ELF-1 (cell line): Measurements from ENCODE around the gene RAI1.

ENCODE experiments used
- DNase-seq: peaks from one replicate; pipeline ENCODE4 v3.0.0-alpha.2; 2016; ENCODE audit warnings: low read depth, low spot score

The RAI1 gene

DNA sequence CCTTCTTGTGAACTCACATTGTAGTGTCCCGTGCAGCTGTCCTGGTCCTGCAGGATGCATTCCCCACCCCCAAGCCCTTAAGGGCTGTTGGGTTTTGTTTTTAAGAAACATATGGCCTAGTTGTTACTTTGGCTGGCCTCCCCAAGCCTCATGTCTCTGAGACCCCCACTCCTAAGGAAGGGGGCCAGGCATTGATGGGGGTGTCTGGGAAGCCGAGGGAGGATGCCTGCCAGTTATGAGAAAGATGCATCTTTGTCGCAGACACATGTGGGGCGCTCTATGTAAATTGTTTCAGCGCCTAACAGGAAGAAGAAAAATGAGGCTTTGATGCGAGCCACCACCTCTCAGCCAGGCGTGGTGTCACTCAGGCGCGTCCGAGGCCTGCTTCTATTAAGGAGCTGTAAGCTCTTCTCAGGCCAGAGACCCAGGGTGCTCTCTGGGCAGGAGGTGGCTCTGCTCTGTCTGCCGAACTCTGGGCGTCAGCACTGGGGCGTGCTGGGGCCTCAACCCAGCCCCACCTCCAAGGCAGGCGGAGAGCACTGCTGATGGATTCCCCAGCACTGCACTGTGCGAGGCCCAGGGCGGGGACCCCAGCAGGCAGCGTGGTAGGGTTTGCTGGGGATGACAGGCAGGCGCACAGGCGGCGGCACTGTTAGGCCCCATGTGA, 85.0 kb downstream of the RAI1 start:
- DNase-seq: no peak

- no peak for DNase-seq
Measured at GRCh38 chr17:17766744-17767120, 85.5 kb downstream of the RAI1 start.

DNA sequence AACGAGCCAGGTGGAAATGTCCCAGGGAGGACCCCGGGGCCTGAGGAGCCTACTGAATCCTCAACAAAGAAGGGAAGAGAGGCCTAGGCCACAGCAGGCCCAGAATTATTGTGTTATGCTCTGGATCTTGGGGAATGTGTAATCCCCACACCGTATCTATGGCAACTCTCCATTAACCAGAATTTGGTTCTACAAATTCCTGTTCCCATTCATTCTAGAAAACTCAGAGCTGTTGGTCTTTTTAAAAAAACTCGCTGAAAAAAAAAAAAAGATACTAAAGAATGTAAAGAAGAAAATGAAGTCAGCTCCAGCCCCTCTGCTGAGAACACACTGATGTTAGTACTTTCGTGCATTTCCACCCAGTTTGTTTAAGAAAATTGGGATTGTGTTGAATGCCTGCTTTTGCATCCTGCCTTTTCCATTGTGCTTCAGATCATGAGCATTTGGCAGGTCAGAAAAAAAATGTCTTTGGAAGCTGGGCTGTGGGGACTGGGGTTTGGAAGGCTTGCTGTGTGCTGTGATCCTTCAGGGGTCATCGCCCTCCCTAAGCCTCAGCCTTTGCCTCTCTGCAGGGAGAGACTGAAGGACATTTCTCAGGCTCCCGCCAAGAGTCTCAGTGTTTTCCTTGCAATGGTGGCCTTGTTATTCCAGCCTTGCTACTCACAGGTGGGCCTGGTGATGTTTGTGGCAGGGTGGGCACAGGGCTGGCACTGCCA, 86.1 kb downstream of the RAI1 start:
- no peak for DNase-seq

DNA sequence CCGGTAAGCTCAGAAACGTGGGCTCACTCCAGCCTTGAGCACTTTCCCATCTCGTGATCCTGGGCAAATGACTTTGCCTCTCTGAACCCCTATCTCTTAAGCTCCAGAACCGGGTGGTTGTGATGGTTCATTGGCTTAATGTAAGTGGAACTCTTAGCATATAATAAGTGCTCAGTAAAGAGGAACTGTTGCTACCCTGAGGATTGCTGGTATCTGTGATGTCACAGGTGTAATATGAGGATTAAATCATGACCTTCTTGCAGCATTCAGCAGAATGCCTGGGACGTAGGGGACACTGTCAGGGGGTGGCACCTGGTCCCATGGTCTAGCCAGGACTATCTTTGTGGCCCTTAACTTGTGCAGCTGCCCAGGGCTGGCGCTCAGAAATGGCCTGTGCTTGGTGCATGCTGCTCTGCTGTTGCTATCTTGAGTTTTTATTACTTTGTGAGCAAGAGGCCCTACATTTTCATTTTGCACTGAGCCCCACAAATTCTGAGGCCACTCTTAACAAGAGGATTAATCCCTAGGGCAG, 86.7 kb downstream of the RAI1 start:
- no peak for DNase-seq

DNA sequence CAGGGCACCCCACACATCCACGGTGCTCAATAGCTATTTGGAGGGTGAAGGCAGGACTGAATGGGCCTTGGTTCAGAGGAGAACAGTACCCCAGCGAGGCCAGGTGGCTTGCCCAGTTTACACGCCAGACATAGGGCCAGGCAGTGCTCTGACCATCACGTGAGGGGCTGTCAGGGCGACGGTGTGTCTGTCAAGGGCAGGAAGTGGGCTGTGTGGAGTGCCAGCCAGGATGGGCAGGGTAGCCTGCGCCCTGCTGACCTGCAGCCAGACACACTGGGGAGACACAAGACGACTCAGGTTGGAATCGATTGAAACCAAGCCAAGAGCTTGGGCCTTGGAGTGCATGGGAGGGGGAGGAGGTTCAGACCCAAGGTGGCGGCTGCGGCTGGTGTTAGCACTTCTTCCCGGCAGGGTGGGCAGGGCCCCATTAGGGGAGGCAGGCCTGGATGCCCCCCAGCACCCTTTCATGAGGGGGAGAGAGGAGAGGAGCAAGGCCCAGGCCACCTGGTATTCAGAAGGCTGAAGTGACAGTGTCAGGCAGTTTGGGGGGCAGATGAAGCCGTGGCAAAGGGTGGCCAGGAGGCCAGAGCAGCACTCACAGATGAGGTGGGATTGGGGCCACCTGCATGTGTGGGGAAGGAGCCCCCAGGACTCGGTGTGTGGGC, 87.3 kb downstream of the RAI1 start:
- no peak for DNase-seq

DNA sequence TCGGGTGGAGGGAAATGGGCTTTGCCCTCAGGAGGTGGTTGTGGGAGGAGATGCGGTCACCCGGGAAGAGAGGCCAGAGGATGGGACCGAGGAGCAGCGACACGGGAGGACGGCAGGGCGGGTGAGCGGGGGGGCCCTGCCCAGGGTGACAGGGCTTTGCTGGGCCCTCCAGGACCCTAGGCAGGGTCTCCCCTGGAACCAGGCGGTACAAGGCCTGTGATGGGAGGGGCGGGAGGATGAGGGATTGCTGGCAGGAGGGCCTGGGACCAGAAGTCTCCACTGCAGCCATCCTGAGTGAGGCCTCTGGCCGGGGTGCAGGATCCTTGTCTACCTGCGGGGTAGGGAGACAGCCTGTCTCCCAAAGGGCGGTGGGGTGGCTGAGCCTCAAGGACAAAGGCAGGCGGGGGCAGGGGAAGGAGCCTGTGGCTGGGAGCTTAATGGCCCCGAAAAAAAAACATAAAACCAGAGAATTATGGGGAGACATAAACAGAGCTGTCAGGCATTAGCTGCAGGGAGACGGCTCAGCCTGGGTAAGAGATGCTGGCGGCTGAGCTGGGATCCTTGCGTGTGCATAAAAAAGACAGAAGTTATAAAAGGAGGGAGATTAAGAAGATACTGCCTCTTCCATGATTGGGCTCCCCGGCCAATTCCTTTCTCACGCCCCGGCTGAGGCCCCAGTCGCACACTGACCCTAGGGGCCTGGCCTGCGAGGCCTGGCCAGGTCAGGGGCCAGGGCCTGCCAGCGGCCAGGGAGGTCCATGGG, 88.8 kb downstream of the RAI1 start:
- DNase-seq: no peak

DNA sequence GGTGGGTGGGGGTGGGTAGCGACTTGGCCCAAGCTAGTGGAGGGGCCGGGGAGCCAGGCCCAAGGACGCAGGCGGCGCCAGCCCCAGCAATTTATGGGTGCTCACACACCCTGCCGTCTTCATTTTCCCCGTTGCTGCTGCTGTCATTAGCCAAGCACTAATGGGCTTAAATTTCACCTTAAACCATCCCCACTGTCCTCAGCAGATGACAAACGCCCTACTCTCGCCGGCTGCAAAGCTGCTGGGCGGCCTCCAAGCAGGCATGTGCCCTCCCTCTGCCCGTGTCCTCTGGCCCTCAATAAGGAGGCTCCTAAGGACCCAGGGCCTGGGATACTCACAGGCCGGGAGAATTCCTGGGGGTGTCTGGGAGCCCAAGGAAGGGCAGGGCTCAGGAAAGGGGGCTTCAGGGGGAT, 89.4 kb downstream of the RAI1 start:
- no peak for DNase-seq

GRCh38 chr17:17771498-17772201, 90.4 kb downstream of the RAI1 start:
- no peak for DNase-seq

- no peak for DNase-seq
Measured at GRCh38 chr17:17772231-17772630, 91.0 kb downstream of the RAI1 start.

DNA sequence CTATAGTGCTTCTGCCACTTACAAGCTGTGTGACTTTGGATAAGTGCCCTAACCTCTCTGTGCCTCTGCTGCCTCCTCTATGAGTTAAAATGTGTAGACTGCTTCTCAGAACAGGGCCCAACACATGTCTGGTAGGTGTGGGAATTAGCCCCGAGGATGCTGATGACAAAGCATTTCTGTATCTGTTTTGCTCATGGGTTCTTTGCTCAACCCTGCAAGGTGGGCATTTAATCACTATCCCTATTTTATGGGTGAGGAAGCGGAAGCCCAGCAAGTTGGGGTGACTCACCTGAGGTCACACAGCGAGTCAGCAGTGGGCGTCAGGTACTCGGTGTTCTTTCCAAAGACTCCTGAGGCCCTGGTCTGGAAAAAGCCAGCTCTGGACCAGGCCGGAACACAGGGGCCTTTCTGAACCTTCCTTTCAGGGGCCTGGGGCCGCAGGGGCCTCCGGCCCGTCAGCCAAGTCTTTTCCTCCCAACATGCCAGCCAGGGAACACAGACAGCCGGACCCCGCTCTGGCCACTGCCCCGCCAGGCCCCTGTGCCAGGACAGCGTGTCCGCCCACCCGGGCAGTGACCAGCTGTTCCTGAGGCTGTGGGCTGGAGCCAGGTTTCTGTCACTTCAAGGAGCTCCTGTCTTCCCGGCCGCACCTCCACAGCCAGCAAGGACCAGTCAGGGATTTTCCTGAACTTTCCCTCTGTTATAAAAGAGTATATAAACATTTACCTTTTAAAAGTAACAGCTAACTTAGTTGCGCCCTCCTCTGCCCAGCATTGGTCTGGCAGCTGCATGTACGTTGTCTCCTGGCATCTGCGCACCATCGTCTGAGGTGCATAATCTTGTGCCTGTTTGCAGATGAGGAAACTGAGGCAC, 93.0 kb downstream of the RAI1 start:
- no peak for DNase-seq

GRCh38 chr17:17776889-17777288, 95.6 kb downstream of the RAI1 start:
- no peak for DNase-seq

GRCh38 chr17:17778308-17779014, 97.2 kb downstream of the RAI1 start:
- peak; percentile 64 for DNase-seq

GRCh38 chr17:17779015-17779611, 97.9 kb downstream of the RAI1 start:
- DNase-seq: peak; percentile 60

- peak; percentile 96 for DNase-seq
Measured at GRCh38 chr17:17780922-17781590, 99.8 kb downstream of the RAI1 start.

DNA sequence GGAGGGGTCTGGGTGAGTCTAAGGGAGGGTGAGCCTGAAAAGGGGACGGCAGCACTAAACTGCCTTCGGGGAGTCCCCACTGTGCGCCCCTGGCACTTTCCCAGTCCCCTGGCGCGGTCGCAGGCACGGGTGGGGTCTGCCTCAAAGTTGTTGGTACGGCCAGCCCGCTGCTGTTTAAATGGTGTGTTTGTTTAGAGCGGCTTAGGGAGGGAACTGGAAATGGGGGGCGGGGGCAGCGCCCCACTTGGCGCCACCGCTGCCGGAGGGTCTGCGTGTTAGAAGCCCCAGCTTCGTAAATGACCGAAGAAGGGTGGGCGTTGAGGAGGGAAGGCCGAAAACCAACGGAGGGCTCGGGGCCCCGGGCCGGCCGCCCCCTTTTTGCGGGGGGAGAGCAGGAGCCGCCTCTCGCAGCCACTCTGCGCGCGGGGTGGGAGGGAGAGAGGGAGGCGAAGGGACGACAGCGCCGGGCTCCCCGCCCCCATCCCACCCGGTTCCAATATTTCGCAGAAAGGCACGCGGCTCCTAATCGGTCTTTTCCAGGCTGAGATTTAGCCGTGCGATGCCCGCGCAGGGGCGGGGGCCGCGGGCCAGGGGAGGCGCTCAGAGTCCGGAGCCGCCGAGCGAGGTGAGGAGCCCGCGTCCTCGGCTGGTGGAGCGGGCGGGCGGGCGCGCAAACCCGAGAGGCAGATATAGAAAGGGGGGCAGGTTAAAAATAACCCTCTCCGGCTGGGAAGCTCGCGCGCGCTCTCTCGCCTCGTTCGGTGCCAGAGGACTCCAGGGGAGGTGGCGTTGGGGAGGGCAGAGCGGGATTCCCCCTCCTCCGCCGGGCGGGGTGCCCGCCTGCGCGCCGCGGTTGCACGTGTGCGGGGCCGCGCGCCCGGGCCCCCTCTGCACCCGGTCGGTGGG, 100.6 kb downstream of the RAI1 start:
- DNase-seq: peak; percentile 49

DNA sequence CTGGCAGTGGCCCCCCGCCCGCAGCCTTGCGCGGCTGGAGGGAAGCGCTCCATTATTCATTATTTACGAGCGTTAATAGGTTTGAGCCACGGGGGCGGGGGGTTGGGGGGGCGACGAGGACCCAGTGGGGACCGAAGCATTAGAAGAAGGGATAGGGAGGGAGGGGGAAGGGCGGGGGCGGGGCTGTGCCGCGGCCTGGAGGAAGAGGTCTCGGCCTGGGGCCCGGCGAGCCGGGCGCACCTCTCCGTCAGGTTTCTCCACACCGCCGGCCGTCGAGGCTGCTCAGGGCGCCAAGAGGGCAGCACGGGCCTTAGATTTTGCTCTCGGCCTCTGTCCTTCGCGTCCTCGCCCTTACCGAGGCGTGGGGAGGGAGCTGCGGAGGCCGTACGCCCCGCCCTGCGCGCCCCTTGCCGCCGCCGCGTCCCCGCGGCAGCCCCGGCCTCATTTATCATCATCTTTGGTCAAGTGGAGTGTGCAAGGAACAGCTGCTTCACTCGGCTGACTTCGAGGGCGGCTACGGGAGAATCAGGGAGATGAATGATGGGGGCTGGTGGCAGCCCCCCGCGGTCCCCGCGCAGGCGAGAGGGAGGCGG, 101.4 kb downstream of the RAI1 start:
- DNase-seq: peak; percentile 47

DNA sequence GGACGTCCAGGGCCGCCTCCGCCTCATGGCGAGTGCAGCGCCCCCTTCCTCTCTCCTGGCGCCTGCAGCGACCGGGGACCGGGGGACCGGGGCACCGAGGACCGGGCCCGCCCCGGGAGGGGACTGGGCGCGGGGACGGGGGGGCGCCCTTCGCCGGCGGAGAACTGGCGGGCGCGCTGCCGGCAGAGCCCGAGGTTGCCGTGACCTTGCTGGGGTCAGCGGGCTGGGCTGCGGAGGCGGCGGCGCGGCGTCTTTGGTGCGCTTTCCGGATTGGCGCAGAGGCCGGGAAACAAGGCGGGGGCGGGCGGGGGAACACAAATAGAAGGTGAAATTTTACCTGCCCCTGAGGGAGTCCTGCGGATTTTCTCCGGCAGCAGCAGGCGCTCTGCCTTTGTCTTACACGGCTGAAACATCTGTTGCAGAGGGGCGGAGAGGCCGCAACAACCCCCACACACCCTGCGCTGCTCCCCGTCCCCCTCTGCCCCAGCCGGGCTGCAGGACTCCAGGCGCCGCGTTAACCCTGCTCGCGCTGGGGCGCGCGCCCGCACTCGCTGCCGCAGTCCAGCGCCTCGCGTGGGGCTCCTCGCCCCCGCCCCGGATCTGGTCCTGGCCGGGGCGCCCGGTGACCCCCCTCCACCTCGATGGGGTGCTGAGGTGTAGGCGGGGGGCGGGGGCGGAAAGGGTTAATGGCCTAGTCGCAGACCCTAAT, 102.0 kb downstream of the RAI1 start:
- DNase-seq: peak; percentile 82
